Esophagus (tissue), 2 donors: Measurements from ENCODE around the gene GGCT. TPM values are rescaled to one million over a fixed set of nuclear protein-coding genes. Genes with fewer than 3 reads are reported as not detected.
A peak's percentile ranks its signal among the peaks of the same experiment; 100 is the strongest.

Experiments used
- H3K27ac ChIP-seq, 2 donors: one replicate each; pipeline ENCODE4 v1.5.1; 2013; ENCODE audit warnings: low read depth in 2 of 2, mild to moderate bottlenecking in 2 of 2, inconsistent platforms in 1 of 2, low read length in 1 of 2, moderate library complexity in 1 of 2
- H3K27me3 ChIP-seq, 2 donors: one replicate each; pipeline ENCODE4 v1.6.1; 2013; ENCODE audit warnings: low read length in 2 of 2, control low read depth in 1 of 2, mild to moderate bottlenecking in 1 of 2; ENCODE audit not compliant: insufficient read depth in 2 of 2, control insufficient read depth in 1 of 2
- H3K36me3 ChIP-seq, 2 donors: one replicate each; pipeline ENCODE4 v1.6.1; 2013; ENCODE audit warnings: low read length in 1 of 2; ENCODE audit not compliant: control insufficient read depth in 2 of 2, insufficient read depth in 2 of 2
- H3K4me1 ChIP-seq, 2 donors: one replicate each; pipeline ENCODE4 v1.6.1; 2013; ENCODE audit warnings: low read length in 1 of 2; ENCODE audit not compliant: control insufficient read depth in 2 of 2, insufficient read depth in 2 of 2
- H3K4me3 ChIP-seq, 2 donors: one replicate each; pipeline ENCODE4 v1.5.1; 2013; ENCODE audit warnings: low read length in 2 of 2, mild to moderate bottlenecking in 2 of 2, low read depth in 1 of 2, moderate library complexity in 1 of 2
- H3K9me3 ChIP-seq, 2 donors: one replicate each; pipeline ENCODE4 v1.6.1; 2013; ENCODE audit warnings: mild to moderate bottlenecking in 2 of 2, low read depth in 1 of 2, low read length in 1 of 2, moderate library complexity in 1 of 2; ENCODE audit not compliant: control insufficient read depth in 2 of 2, insufficient read depth in 1 of 2
- WGBS, 2 donors: extraction: QIAGEN DNeasy Blood & Tissue Kit; methylation state at CpG; one replicate each; pipeline ENCODE4 v1.1.7; 2013; 5-methylcytosine and 5-hydroxymethylcytosine counted together
- polyA plus RNA-seq, 2 donors: library from polyadenylated mRNA; stranded (reverse); fragments of 200-250 nt; gene quantifications; one replicate each; pipeline ENCODE4 v1.2.3, GENCODE V29; 2013
- donor health status: healthy with polysubstance abuse.
- donor health status: Bipolar disorder and iron deficiency.

GGCT gene
- 10 to 100 TPM; 88.5 to 96.2 TPM for polyA plus RNA-seq

GRCh38 chr7:30504301-30505173, at the start of gene GGCT:
Gene GGCT, minus strand, starts transcription at chr7:30504829. Its CDS starts 120 bp downstream, at chr7:30504709.
- peaks cover 2 to 5% of the 10 kb centered on the region in 2 donors for H3K4me1 ChIP-seq

GRCh38 chr7:30553546-30553945, 48.9 kb upstream of the GGCT start:
- H3K36me3 ChIP-seq = peaks cover 0 to 2% of the 10 kb centered on the region in 2 donors
- H3K4me3 ChIP-seq = no peak overlapping the region
- no peaks in the 10 kb centered on the region for H3K27me3 ChIP-seq
- H3K27ac ChIP-seq = no peak overlapping the region
- H3K9me3 ChIP-seq = no peaks in the 10 kb centered on the region
- peaks cover 0 to 4% of the 10 kb centered on the region in 2 donors for H3K4me1 ChIP-seq
- 66 to 71% methylated on average over 3 of the region's 3 CpGs for WGBS, 2 donors

More at GRCh38 chr7:30504301-30505173, at the start of gene GGCT:
- Histone ChIP-seq H3K9me3 (no peaks in the 10 kb centered on the region), H3K27me3 (no peaks in the 10 kb centered on the region), H3K27ac (peak within 1 kb of the TSS; percentile 83 to 88), H3K4me3 (peak within 1 kb of the TSS; percentile 82 to 88), H3K36me3 (no peaks in the 10 kb centered on the region)
- 0% methylated on average over 62 to 64 of the region's 64 CpGs for WGBS, 2 donors

- Histone ChIP-seq H3K27me3 (no peaks in the 10 kb centered on the region), H3K4me3 (no peak overlapping the region), H3K27ac (no peak overlapping the region), H3K9me3 (no peaks in the 10 kb centered on the region), H3K36me3 (peaks cover 0 to 2% of the 10 kb centered on the region in 2 donors), H3K4me1 (peaks cover 0 to 4% of the 10 kb centered on the region in 2 donors)
Observed at GRCh38 chr7:30553141-30553540, 48.5 kb upstream of the GGCT start.

GRCh38 chr7:30552330-30552729, 47.7 kb upstream of the GGCT start:
- H3K4me1 ChIP-seq = peaks cover 0 to 4% of the 10 kb centered on the region in 2 donors
- H3K27ac ChIP-seq = no peak overlapping the region
- H3K36me3 ChIP-seq = peaks cover 0 to 2% of the 10 kb centered on the region in 2 donors
- no peaks in the 10 kb centered on the region for H3K9me3 ChIP-seq
- no peak overlapping the region for H3K4me3 ChIP-seq
- no peaks in the 10 kb centered on the region for H3K27me3 ChIP-seq
- WGBS, 2 donors = 73 to 97% methylated on average over 1 of the region's 1 CpG

GRCh38 chr7:30549931-30550493, 45.4 kb upstream of the GGCT start:
- peak overlapping the region; percentile 47 to 79 for H3K27ac ChIP-seq
- peaks cover 0 to 3% of the 10 kb centered on the region in 2 donors for H3K4me1 ChIP-seq
- H3K27me3 ChIP-seq = no peaks in the 10 kb centered on the region
- no peak overlapping the region for H3K4me3 ChIP-seq
- no peaks in the 10 kb centered on the region for H3K9me3 ChIP-seq
- H3K36me3 ChIP-seq = peaks cover 0 to 2% of the 10 kb centered on the region in 2 donors
- 62 to 72% methylated on average over 7 of the region's 7 CpGs for WGBS, 2 donors

GRCh38 chr7:30548845-30549244, 44.2 kb upstream of the GGCT start:
- no peak overlapping the region for H3K4me3 ChIP-seq
- WGBS, 2 donors = 16 to 17% methylated on average over 6 of the region's 6 CpGs
- H3K9me3 ChIP-seq = no peaks in the 10 kb centered on the region
- peaks cover 0 to 3% of the 10 kb centered on the region in 2 donors for H3K4me1 ChIP-seq
- peaks cover 0 to 2% of the 10 kb centered on the region in 2 donors for H3K36me3 ChIP-seq
- no peaks in the 10 kb centered on the region for H3K27me3 ChIP-seq
- peak overlapping the region in 1 of 2 donors; percentile 63 for H3K27ac ChIP-seq

GRCh38 chr7:30546596-30546995, 42.0 kb upstream of the GGCT start:
- Histone ChIP-seq H3K27me3 (no peaks in the 10 kb centered on the region), H3K27ac (no peak overlapping the region), H3K36me3 (peaks cover 0 to 2% of the 10 kb centered on the region in 2 donors), H3K9me3 (no peaks in the 10 kb centered on the region), H3K4me1 (peaks cover 0 to 3% of the 10 kb centered on the region in 2 donors), H3K4me3 (no peak overlapping the region)
- WGBS, 2 donors = 96 to 99% methylated on average over 4 of the region's 4 CpGs

GRCh38 chr7:30545791-30546555, 41.3 kb upstream of the GGCT start:
- peaks cover 0 to 2% of the 10 kb centered on the region in 2 donors for H3K36me3 ChIP-seq
- 79 to 82% methylated on average over 5 of the region's 5 CpGs for WGBS, 2 donors
- no peaks in the 10 kb centered on the region for H3K9me3 ChIP-seq
- peaks cover 0 to 3% of the 10 kb centered on the region in 2 donors for H3K4me1 ChIP-seq
- H3K4me3 ChIP-seq = no peak overlapping the region
- no peaks in the 10 kb centered on the region for H3K27me3 ChIP-seq
- H3K27ac ChIP-seq = no peak overlapping the region

- Histone ChIP-seq H3K36me3 (no peaks in the 10 kb centered on the region), H3K27ac (no peak overlapping the region), H3K27me3 (no peaks in the 10 kb centered on the region), H3K9me3 (no peaks in the 10 kb centered on the region), H3K4me3 (no peak overlapping the region), H3K4me1 (peaks cover 0 to 3% of the 10 kb centered on the region in 2 donors)
- WGBS, 2 donors = 72 to 77% methylated on average over 6 of the region's 6 CpGs
Observed at GRCh38 chr7:30543813-30544525, 39.3 kb upstream of the GGCT start.
